ENCODE measurements around the gene DDX1.

DNA sequence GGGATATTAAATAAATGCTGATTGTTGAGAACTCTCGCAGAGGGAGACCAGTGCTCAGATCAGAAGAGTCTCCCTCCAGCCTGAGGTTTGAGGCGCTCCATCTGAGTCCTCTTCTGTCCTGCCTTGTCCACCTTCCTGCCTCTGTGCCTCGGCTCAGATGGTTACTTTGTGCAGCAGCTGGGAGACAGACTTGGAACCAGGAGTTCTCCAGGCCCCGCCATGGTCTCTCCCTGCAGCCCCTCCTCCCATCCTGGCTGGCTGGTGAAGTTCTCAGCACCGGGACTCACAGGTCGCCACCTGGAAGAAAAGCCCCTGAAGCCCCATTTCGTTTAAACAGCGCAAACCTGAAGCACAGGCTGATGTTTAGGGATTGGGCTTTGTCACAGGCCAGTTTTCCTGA lies 60.6 kb downstream of the DDX1 start:
- TF ChIP-seq, protein P1, sequence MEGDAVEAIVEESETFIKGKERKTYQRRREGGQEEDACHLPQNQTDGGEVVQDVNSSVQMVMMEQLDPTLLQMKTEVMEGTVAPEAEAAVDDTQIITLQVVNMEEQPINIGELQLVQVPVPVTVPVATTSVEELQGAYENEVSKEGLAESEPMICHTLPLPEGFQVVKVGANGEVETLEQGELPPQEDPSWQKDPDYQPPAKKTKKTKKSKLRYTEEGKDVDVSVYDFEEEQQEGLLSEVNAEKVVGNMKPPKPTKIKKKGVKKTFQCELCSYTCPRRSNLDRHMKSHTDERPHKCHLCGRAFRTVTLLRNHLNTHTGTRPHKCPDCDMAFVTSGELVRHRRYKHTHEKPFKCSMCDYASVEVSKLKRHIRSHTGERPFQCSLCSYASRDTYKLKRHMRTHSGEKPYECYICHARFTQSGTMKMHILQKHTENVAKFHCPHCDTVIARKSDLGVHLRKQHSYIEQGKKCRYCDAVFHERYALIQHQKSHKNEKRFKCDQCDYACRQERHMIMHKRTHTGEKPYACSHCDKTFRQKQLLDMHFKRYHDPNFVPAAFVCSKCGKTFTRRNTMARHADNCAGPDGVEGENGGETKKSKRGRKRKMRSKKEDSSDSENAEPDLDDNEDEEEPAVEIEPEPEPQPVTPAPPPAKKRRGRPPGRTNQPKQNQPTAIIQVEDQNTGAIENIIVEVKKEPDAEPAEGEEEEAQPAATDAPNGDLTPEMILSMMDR (IDR thresholded peaks at IDR 0.05), result no peak
- TF ChIP-seq EP300 (IDR thresholded peaks at IDR 0.05) (no peak), POLR2A (IDR thresholded peaks at IDR 0.05) (no peak)

All from ovary (tissue), 3 donors.